Choroid plexus epithelial cell (primary cell): ENCODE data around the gene LYAR.
"Not testable (repeated sequence)": the region's sequence is repeated elsewhere in the genome, so short reads cannot be mapped to it uniquely, and the experiment has no call there.

Source experiments
- DNase-seq: peaks from one replicate; pipeline ENCODE4 v3.0.0-alpha.2; 2010; ENCODE audit warnings: low read depth
- H3K4me3 ChIP-seq: 2 replicates; pipeline ENCODE4 v1.5.1; 2011; ENCODE audit warnings: low read depth, mild to moderate bottlenecking, control low read depth, low read length, moderate library complexity
- TF ChIP-seq, protein P1 (sequence below): conservative IDR thresholded peaks from 2 replicates; pipeline ENCODE4 v1.5.1; 2011; ENCODE audit warnings: low read depth, mild to moderate bottlenecking, control low read depth, inconsistent platforms, low read length, moderate library complexity

The LYAR gene

DNA sequence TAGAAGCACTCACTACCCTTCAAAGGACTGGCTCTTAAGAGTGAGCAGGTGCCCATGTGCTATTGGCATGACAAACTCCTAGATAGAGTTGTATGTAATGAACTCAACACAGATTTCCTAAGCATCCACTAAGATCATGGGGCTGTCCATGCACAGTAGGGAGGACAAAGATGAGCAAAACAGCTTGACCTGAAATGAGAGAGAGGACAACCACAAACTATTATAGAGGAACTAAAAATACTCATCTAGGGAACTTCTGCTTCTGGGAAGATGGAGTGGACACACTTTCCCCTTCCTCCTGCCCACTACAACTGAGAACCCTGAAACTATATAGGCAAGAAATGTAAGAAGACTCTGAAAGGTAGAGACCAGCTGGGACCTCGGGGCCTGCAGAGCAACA lies 21.2 kb downstream of the LYAR start:
- peak; percentile 40 for DNase-seq
- TF ChIP-seq, protein P1, sequence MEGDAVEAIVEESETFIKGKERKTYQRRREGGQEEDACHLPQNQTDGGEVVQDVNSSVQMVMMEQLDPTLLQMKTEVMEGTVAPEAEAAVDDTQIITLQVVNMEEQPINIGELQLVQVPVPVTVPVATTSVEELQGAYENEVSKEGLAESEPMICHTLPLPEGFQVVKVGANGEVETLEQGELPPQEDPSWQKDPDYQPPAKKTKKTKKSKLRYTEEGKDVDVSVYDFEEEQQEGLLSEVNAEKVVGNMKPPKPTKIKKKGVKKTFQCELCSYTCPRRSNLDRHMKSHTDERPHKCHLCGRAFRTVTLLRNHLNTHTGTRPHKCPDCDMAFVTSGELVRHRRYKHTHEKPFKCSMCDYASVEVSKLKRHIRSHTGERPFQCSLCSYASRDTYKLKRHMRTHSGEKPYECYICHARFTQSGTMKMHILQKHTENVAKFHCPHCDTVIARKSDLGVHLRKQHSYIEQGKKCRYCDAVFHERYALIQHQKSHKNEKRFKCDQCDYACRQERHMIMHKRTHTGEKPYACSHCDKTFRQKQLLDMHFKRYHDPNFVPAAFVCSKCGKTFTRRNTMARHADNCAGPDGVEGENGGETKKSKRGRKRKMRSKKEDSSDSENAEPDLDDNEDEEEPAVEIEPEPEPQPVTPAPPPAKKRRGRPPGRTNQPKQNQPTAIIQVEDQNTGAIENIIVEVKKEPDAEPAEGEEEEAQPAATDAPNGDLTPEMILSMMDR, result no peak

DNA sequence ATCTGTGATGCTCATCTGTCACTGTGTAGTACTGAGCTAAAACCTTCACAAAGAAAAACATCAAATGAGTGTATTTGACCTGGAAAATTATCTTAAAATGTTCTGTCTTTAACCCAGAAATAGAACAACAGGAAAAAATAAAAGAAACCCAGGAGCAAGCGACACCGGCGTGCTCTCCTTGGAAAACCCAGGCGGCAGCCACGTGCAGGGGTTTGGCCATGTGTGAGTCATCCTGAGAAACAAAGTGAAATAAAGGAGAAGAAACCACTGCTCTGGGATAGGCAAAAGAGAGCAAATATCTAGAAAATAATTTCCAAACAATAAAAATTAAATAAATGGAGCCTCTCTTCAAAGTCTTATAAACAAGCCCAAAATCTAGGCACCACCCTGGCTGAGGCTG lies 22.0 kb downstream of the LYAR start:
- peak; percentile 39 for DNase-seq
- TF ChIP-seq, protein P1, result no peak
- H3K4me3 ChIP-seq, result no peak overlapping the region

More for the DNA sequence above, 21.2 kb downstream of the LYAR start:
- no peak overlapping the region for H3K4me3 ChIP-seq

DNA sequence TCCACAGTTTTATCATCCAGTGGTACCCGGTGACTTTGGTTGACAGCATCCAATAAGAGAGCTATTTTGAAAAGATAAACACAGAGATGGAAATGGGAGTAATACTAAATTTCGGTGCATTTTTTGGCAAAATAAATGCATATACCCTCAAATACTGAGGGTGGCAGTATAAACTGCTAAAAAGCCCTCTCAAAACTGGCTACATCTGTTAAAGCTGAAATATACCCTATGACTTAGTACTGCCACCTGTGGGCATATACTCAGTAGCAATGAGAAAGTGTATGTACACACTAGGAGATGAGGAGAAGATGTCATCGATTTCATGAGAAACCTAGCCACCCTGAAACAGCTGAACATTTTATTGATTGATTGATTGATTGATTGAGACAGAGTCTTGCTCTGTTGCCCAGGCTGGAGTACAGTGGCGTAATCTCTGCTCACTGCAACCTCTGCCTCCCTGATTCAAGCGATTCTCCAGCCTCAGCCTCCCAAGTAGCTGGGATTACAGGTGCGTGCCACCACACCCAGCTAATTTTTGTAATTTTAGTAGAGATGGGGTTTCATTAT lies 29.7 kb downstream of the LYAR start:
- peak; percentile 88 for DNase-seq
- TF ChIP-seq, protein P1, result peak; percentile 58
- no peak overlapping the region for H3K4me3 ChIP-seq

DNA sequence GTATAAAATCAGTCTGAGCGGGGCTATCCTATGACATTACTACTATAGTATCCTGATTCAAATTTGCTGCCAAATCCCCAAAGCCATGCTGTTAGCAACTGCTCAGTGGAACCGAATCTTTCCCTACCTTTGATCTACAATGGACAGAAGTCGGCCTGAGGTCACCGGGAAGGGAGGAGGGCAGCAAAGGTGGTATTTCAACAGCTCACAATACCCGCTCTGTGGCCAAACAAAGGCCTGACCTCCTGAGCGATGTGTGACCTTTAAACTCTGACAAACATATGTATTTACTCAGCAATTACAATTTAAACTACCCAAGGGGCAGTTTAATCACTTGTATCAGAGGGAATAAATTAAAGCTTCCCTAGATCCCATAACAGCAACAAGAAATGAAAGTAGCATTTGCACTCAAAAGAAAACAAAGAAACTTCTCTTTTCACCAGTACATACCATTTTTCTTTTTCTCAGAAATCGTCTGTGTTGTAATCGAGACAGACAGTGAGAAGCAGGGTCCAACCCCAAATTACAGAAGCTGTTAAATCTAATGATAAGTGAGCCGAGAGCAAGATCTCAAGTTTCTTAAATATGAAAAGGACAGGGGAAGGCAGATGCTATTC lies 30.4 kb downstream of the LYAR start:
- H3K4me3 ChIP-seq, result no peak overlapping the region
- no peak for DNase-seq
- TF ChIP-seq, protein P1, result no peak

DNA sequence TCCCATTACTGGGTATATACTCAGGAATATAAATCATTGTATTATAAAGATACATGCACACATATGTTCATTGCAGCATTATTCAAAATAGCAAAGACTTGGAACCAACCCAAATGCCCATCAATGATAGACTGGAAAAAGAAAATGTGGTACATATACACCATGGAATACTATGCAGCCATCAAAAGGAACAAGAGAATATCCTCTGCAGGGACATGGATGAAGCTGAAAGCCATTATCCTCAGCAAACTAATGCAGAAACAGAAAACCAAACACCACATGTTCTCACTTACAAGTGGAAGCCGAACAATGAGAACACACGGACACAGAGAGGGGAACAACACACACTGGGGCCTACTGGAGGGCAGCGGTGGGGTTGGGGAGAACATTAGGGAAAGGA lies 32.2 kb downstream of the LYAR start:
- DNase-seq, H3K4me3 ChIP-seq: not testable (repeated sequence)

DNA sequence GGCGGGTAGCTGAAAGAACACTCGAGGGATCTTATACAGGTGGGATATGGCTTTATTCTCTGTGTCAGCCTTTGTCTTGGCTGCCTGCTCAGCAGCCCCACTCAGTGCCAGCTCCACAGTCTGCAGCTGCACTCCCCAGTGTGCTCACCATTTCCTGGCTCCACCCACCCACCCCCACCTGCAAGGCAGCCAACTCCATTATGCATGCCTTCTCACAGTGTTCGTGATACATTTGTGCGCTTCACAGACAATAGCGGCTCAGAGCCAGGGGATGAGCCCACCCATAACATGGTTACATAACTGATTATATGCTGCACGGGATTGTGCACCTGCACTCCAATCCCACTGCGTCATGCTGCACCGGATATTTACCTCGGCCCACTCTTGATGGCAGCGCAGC lies 33.2 kb downstream of the LYAR start:
- no peak for DNase-seq
- TF ChIP-seq, protein P1, result no peak
- no peak overlapping the region for H3K4me3 ChIP-seq

DNA sequence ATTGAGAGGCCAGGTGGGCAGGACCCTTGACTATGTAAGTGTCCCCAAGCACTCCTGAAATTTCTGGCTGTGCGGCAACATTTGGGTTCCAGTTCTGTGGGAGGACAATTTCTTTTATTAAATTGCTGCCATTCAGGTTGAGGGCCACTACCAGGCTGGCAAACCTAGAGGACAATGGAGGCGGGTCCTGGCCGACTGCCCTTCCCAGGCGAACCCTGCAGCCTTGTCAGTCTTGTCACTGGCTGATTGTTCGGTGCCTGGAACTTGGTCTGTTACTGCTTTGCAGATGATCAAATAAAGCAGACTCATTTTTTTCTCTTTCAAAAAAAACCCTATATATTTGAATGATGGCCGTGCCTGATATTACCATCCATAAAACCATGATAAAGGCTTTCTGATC lies 35.3 kb downstream of the LYAR start:
- H3K4me3 ChIP-seq, result no peak overlapping the region
- TF ChIP-seq, protein P1, result no peak
- DNase-seq, result no peak
